Measurements from ENCODE around the gene GPRC5A.
A peak's percentile ranks its signal among the peaks of the same experiment; 100 is the strongest.

GPRC5A gene

DNA sequence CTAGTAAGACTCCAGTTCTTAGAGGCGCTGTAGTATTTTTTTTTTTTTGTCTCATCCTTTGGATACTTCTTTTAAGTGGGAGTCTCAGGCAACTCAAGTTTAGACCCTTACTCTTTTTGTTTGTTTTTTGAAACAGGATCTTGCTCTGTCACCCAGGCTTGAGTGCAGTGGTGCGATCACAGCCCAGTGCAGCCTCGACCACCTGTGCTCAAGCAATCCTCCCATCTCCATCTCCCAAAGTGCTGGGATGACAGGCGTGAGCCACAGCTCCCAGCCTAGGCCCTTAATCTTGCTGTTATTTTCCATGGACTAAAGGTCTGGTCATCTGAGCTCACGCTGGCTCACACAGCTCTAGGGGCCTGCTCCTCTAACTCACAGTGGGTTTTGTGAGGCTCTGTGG, 21.3 kb downstream of the GPRC5A start:
- no peak for DNase-seq

DNA sequence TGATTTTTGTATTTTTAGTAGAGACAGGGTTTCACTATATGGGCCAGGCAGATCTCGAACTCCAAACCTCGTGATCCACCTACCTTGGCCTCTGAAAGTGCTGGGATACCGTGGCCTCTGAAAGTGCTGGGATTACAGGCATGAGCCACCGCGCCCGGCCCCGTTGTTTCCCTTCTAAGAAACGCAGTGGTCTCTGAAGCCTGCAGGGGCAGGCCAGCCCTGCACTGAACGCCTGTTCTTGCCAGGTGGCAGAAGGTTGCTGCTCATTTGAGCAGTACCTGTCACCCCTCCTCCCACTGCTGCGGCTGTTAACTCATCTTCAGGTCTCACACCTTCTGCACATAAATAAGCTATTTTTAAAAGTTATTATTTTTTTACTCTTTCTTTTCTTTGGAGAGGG, 24.3 kb downstream of the GPRC5A start:
- DNase-seq = no peak

DNA sequence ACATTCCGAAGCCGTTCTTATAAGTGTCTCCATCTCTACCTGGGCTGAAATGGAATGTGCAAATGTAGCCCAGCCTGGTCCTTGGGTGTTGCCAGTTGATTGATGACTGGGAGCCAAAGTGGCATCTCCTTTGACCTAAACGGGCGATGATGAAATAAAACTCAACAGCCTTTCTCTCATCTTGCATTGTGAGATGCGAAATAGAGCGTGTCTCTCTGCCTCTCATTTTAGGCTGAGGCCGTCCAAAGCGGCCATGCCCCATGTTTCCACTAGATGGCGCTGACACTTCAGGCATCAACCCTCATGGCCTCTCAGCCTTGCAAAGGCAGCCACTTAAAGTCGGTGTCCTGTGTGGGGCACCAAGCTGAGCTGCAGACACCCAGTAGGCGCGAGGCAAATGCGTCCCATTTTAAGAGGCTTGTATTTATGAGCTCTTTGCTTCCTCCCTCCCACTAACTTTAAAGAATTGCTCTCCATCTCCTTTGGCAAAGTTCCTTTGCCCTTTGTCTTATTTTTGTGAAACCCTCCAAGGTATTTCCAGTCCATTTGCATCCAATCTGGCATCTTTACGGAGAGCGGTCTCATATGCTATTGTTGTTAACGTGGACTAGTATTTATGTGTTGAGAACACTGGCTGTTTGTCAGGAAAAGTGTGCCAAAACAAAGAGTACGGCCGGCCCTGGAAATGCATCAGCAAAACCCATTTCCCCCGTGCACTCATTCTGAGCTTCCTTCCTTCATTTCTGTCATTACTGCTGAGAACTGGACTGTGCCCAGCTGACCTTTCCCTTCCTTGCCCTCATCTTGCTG, 25.0 kb downstream of the GPRC5A start:
- DNase-seq = peak; percentile 71 to 97

DNA sequence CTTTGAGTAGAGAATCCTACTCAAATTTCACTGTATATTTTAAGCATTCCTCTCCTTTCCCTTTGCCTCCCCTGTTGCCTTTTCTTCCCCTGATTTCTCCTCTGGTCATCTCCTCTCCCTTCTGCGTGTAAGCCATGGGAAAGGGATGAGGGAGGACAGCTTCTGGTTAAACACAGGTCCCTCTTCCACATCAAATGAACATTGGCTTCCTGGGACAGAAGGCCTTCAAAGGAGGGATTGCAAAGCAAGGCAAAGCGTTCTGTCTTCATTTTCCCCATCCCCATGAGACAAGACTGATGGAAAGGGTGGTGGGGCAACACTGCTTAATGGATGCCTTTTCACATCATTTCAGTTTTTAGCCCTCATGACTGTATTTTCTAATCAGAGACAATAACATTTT, 26.2 kb downstream of the GPRC5A start:
- DNase-seq = no peak

DNA sequence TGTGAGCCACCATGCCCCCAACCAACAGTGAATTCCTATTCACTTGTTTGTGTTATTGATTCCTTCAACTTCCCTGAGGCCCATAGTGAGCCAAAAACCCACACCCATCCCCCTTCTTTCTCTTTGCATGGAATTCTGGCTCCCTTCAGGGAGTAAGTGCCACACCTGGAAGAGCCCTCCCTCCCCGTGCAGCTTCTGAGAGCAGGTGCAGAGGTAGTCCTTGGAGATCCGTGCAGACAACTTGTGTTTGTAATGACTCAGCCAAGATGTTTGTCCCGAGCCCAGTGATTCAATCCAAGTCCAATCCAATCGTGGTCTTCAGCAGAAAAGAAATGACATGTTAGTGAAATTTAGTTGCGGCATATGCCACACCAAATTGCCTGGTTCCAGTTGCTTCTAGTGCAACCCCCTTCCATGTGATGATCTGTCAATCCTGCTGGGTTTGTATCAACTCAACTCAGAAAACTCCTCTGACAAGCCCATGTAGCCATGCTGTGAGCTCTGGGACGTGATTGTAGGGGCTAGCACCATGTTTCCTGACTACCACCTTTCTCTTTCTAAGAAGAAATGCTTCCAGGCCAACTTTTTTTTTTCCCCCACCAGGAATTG, 27.5 kb downstream of the GPRC5A start:
- DNase-seq = no peak

DNA sequence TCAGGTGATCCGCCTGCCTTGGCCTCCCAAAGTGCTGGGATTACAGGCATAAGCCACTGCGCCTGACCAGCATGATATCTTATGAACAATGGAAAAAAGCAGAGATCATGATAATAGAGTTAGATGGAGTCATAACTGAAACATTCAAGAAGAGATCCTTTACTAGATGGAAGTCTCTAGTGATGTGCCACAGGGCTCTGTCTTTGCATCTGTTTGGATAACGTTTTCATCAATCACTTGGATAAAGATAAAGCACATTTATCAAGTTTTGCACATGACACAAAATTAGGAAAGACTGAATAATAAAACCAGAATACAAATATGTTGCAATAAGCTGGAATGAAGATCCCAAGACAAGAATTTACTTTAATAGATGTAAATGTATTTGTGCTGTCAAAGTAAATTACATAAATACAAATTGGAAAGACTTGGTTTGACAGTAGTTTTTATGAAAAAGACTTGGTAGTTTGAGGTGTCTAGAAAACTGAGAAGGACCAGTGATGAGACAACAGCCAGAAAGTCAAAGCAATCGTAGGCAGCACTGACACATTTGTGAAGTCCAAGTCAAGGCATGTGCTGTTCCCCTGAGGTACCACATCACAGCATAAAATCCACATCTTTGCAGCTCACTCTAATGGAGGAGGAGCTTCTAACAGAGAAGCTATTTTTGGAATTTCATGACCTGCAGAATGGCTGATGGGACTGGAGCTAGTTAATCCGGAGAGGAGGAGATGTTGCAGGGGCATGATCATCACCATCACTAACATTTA, 28.5 kb downstream of the GPRC5A start:
- DNase-seq = no peak

DNA sequence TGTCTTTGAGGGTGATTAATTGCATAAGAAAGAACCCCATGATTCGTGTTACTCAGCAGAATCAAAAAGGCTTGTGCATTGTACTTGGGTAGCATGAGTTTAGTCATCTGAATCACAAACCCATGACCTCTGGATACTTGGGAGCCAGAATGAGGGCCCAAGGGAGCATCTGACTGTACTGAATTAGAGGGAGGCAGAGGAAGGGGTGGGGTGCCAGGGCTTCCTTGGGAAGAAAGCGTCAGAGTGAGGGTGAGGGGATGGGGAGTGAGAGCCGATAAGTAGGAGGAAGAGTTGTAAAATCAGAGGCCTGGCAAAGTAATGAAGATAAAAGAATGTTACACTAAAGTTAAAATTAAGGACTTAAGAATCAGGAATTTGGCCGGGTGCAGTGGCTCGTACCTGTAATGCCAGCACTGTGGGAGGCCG, 30.8 kb downstream of the GPRC5A start:
- DNase-seq = peak in 1 of 2 donors; percentile 72

DNA sequence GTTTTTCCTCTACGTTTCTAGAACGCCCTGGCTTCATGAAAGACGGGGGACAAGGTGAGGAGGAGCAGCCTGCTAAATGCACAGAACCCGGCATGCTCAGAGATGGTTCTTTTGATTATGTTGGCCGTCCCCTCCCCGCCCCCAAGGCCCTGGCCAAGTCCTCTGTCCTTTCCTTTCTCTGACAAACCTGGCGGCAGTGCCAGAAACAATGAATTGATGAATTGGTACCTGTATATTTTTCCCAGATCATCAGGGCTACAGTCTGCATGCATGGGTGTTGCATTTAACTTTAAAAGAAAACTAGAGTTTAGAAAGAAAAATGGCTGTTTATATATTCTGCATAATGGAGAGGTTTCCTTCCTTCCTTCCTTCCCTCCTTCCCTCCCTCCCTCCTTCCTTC, 31.6 kb downstream of the GPRC5A start:
- DNase-seq = no peak

DNA sequence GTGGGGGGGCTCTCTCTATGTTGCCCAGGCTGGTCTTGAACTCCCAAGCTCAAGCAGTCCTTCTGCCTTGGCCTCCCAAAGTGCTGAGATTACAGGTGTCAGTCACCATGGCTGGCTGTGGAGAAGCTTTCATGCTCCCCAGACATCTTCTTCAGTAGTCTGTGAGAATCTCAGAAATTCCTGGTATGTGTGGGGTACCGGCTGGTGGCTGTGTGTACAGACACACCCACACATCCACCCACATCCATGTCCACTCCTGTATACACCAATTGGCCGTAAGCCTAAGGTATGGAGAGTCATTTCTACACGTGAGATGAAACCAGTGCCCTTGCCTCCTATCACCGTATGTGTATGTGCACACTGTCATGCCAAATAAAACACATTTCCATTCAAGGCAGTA, 32.8 kb downstream of the GPRC5A start:
- no peak for DNase-seq

DNA sequence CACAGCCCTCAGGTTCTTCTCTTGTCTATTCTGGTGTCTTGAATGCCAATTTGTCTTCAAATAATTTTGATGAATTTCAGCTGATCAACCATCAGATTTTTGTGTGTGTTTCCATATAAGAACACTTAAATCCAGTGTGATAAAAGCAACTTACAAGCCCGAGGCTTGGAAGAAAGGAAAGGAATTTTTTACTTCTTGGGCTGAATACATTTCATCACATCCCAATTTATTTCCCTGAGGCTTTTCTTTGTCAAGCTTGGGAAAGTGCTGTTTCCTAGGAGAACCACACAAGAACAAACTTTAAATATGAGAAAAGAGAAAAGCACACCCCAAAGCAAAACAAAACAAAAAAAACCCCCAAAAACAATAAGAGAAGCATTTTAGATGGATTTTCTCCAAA, 34.0 kb downstream of the GPRC5A start:
- no peak for DNase-seq

DNA sequence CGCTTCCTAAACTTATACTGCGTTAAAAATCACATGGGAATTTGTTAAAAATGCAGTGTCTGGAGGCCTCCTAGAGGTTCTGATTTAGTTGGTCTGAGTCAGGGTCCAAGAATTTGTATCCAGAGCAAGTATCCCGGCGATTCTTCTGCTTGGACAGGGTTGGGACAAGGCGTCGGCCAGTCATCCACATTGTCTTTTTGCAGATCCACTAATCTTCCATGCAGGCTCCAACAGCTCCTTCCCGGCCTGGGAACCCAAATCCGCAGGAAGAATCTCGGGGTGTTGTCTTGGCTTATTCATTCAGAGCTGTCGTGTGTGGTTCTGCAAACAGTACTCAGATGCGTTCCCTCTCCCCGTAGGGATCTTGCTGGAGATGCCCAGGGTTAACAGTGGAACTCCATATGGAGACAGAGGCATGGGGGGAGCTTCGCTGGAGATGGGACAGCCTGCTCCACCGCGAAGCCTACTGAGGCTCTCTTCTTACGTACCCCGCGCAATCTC, 35.3 kb downstream of the GPRC5A start:
- DNase-seq = no peak

DNA sequence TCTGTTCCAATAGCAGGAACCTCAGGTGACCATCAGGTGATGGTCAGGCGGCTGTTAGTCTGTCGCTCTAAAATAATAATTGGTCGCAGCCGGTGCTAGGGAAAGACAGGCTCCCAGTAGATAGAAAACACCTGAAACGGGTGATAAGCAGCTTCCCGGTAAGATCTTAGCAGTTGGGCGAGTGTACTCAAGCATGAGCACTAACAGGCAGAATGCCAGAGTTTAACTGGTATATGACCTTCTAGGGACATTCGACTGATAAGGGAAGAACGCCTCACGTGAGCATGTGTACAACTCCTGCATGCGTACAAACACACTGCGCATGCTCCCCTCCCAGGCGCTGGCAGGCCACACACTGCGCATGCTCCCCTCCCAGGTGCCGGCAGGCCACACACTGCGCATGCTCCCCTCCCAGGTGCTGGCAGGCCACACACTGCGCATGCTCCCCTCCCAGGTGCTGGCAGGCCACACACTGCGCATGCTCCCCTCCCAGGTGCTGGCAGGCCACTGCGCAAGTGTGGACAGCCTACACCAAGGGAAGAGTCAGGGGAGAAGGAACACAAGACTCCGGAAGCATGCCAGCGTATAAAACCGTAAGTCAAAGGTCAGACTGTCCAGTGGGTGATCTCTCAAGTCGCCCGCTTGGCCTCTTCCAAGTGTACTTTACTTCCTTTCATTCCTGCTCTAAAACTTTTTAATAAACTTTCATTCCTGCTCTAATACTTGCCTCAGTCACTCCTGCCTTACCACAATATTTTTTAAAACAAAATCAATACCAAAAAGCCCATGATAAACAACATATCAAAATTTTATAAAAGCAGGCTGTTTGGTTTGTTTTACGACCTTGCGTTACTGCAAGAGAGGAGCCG, 36.1 kb downstream of the GPRC5A start:
- no peak for DNase-seq

DNA sequence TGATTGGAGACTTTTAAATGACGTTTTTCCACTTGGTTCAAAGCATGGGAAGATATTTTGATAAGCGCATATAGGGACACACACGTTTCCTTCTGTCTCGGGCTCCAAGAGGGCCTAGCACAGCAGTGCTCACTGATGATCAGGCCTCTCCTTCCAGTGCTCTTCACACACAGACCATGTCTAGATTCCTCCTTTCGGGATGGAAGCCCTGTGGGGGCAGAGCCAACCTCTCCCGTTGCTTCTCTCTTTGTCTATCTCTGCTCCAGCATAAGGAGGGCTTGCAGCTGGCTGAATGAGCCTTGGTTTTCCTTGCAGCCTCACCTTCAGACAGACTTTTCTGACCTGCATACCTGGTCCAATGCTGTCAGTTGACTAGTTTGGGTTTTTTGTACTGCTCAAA, 38.3 kb downstream of the GPRC5A start:
- DNase-seq = no peak

DNA sequence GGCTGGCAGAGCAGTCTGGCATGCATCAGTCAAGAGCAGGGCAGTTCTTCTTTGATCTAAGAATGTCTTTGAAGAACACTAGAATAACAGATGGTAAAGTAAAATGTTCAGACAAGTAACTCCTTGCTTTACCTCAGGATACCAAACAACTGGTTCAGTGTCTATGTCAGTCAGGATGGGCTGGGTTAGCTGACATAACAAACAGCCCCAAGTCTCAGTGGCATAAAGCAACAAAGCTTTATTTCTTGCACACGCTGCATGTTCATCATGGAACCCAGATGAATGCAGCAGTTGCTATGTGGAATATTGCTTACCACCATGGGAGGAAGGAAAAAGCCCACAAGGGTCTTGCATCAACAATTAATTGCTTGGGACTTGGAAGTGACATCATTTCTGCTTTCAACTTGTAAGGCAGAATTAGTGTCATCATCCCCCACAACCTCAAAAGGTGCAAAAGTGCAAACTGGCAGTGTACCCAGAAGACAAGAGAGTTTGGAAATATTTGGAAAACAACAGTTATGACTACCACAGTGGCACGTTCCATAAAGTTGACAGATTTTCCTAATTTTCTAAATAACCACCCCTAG, 39.4 kb downstream of the GPRC5A start:
- peak; percentile 23 to 64 for DNase-seq

DNA sequence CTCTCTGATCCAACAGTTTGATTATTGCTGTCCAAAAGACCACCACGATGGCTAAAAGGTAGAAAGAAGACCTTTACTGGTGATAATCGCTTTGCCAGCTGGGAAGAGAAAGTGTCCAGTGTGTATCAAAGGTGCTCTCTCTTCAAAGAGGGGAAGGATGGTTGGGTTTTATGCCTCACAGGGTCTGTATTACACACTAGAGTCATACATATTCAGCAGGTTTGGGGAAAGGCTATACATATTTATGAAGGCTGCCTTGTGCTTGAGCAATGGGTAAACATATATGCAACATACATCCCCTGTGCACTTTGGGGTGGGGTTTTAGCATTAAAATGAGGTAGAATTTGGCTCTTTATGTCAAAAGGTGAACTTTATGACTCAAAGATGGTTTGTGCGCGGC, 42.4 kb downstream of the GPRC5A start:
- DNase-seq = no peak

DNA sequence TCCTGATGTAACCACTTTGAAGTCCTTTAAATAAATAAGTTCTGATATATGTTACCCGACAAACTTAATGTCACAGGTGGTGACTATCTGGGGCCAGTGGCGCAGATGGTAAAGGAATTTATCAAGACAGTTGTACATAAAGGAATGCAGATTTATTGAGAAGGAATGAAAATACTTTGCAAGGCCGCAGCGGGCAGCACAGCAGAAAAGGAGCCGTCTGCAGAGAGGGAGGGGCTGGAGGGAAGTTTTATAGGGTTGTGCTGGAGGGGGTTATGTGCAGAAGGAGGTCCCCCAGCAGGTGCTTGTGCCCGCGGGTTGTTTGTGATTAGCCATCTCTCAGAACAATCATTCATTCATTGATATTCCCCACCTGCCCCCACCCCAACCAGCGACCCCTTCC, 43.2 kb downstream of the GPRC5A start:
- no peak for DNase-seq

DNA sequence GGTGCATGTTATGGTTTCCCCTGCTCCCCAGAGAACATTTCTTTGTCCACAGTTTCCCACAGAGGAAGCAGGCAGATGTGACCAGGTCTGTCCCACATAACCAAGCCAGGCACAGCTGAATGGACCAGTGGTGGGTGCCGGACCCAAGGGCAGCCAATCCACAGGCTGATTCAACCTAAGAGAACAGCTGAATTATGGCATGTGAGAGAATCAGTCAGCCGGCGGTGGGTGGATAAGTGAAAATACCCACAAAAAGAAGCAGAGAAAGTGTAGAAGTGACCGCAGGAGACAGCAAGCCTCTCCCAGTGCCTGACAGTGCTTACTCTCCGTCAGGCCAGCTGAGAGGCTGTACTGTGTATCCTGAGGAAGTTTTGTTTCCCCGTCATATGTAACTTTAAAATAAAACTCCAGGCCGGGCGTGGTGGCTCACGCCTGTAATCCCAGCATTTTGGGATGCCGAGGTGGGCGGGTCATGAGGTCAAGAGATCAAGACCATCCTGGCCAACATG, 45.7 kb downstream of the GPRC5A start:
- no peak for DNase-seq

DNA sequence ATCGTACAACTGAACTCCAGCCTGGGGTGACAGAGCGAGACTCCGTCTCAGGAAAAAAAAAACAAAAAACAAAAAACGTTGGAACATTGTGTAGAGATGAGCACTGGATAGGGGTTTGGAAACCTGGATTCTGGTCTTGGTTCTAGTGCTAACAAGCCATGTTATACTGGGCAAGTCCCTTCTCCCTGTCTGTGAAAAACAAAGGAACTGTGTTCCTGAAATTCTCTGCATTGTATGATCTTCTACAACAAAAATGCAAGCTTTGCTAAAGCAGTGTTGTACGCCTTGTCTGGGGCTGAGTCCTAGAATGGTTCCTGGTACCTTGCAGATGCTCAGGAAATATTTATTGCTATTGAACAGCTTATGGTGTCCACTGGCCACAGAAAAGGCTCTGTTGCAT, 47.2 kb downstream of the GPRC5A start:
- no peak for DNase-seq

DNA sequence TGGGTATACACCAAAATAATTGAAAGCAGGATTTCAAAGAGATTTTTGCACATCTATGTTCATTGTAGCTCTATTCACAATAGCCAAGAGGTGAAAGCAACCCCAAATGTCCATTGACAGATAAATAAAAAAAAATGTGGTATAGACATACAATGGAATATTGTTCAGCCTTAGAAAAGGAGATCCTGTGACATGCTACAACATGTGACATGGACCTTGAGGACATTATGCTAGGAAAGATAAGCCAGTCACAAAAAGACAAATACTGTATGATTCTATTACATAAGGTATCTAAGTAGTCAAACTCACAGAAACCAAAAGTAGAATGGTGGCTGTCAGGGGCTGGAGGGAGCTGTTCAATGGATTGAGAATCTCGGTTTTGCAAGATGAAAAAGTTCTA, 48.5 kb downstream of the GPRC5A start:
- DNase-seq = no peak

DNA sequence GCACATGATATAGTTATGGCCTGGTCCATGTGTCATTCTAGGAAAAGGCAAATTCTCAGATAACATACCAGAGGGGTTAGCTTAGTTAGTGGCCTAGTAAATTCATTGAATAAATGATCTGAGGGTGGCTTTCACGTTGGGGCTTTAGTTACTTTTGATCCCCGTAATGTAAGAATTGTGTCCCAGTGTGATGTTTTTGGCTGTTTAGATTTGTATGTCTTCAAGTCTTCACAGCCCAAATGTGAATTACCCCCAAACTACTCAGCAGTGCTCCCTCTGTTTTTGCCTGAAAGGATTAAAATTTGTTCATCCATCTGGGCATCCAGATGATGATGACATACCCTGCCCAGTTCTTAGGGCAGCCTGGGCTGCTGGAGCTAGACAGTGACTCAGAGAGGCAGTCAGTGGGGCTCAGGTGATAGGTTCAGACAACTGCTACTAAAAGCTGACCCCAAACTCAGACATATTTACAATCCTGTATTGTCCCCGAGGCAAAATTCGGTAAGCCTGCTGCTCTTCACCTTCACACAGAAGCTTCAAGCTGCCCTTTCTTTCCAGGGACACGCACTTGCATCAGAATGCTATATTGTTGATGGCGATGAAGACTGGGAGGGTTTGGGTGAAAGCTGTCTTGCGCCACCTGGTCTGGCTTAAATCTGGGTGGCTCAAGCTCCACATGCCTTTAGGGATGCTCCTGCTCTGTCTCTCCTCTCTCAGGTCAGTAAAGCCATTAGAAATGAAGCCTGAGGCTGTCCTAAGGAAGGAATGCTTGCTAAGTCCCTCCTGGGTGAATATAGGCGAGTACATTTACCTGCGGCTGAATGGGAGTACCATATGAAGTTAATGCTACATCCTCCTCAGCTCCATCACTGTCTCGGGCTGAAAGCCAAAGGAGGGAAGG, 50.3 kb downstream of the GPRC5A start:
- DNase-seq = no peak
